Retinal pigment epithelial cell (primary cell): Measurements from ENCODE around the gene PNCK.

Experiments used
- DNase-seq: peaks from one replicate; pipeline ENCODE4 v3.0.0-alpha.2; 2010; ENCODE audit warnings: low read depth
- H3K4me3 ChIP-seq: 2 replicates; pipeline ENCODE4 v1.5.1; 2011; ENCODE audit warnings: mild to moderate bottlenecking, low read length, control low read depth, moderate library complexity
- TF ChIP-seq, protein P1 (sequence below): conservative IDR thresholded peaks from 2 replicates; pipeline ENCODE4 v1.5.1; 2011; ENCODE audit warnings: low read depth, low read length, control low read depth, inconsistent platforms

PNCK gene

DNA sequence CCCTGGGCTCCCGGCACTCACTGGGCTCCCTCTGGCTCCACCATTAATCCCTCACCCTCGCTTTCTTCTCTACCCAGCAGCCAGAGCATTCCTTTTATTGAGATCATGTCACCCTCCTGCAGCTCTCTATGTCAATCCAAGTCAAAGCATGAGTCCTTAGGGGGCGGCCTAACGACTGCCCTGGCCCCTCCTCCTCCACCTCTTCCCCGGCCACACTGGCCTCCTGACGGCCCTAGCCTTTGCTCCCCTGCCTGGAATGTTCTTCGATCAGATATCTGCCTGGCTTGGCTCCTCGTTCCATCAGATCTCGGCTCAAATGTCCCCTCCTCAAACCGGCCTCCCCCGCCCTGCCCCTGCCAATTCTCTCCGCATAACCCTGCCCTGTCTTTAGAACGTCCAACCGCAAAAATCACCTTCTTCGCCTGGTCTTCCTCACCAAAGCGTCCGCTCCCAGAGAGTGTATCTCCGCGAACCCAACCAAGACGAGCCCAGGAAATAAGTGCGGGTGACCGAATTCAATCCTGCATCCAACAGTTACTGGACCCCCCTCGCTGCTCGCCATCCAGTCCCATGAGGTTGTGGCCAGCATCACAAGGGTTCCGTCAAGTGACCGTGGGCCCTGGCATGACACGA lies 722 bp upstream of the PNCK start:
- DNase-seq = no peak
- TF ChIP-seq, protein P1, sequence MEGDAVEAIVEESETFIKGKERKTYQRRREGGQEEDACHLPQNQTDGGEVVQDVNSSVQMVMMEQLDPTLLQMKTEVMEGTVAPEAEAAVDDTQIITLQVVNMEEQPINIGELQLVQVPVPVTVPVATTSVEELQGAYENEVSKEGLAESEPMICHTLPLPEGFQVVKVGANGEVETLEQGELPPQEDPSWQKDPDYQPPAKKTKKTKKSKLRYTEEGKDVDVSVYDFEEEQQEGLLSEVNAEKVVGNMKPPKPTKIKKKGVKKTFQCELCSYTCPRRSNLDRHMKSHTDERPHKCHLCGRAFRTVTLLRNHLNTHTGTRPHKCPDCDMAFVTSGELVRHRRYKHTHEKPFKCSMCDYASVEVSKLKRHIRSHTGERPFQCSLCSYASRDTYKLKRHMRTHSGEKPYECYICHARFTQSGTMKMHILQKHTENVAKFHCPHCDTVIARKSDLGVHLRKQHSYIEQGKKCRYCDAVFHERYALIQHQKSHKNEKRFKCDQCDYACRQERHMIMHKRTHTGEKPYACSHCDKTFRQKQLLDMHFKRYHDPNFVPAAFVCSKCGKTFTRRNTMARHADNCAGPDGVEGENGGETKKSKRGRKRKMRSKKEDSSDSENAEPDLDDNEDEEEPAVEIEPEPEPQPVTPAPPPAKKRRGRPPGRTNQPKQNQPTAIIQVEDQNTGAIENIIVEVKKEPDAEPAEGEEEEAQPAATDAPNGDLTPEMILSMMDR = no peak
- no peak overlapping the region for H3K4me3 ChIP-seq

DNA sequence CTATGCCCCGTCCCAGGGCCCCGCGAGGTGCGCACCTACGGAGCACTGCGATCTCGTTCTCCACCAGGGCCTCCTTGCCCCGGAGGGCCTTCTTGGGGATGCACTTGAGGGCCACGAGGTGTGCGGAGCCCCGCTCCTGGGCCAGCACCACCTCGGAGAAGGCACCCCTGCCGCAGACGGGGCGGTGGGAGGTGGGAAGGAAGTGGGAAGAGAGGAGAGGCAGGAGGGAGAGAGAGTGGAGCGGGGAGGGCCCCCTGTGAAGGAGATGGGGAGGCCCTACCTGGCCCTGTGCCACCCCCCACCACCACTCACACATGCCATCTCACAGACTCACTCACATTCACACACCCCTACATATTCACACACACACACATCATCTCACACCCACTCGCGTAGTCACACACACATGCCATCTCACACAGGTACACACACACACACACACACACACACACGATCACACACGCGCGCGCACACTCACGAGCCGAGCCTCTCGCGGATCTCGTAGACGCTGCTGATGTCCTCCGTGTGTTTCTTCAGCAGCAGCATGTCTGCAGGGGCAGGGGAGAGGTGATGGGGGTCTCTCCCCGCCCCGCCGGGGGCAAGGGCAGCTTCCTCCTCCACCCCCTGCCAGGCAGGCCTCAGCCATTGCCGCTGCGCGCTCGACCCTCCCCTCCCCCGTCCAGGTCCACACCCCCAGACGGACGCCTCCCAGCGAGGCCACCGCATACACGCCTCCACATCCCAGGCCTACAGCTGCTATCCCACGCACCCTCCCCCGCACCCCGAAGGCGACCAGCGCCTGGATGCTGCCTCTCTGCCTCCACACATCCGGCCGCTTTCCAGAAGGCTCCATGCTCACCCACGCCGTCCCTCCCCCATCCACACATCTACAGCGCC lies 834 bp downstream of the PNCK start:
- no peak for DNase-seq
- no peak overlapping the region for H3K4me3 ChIP-seq
- TF ChIP-seq, protein P1 = no peak

DNA sequence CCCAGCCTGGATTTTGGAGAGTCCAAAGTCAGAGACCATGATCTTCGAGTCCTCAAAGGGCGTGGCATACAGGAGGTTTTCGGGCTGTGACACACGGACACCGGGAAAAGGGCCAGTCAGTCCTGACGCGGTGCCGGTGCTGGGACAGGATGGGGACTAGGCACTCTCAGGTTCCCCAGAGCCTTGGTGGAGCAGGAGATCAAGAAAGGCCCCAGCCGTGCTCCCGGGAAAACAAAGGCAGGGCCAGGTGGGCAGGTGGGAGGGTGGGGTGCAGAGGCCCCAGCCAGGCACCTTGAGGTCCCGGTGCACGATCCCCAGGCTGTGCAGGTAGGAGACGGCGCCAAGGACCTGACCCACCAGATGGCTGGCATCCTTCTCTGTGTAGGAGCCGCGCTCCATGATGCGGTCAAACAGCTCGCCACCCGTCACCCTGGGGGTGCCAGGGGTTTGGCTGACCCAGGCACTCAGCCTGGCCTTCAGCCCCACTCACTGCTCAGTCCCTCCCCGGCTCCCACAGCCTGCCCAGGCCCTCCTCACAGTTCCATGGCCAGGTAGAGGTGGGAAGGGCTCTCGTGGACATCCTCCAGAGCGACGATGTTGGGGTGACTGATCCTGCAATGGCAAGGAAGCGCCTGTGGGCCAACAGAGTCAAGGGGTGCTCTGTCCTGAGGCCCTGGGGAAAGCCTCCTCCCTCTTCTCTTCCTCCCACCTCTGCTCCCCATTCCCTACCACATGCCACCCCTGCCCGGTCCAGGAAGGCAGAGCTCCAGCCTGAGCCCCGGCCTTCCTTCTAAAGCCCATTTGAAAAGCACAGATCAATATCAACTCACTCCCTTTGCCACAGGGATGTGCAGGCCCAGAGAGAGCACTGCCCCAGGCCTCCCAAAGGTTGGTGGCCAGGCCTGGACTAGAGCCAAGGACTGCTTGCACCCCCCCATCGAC lies 1.8 kb downstream of the PNCK start:
- TF ChIP-seq, protein P1 = no peak
- no peak for DNase-seq

DNA sequence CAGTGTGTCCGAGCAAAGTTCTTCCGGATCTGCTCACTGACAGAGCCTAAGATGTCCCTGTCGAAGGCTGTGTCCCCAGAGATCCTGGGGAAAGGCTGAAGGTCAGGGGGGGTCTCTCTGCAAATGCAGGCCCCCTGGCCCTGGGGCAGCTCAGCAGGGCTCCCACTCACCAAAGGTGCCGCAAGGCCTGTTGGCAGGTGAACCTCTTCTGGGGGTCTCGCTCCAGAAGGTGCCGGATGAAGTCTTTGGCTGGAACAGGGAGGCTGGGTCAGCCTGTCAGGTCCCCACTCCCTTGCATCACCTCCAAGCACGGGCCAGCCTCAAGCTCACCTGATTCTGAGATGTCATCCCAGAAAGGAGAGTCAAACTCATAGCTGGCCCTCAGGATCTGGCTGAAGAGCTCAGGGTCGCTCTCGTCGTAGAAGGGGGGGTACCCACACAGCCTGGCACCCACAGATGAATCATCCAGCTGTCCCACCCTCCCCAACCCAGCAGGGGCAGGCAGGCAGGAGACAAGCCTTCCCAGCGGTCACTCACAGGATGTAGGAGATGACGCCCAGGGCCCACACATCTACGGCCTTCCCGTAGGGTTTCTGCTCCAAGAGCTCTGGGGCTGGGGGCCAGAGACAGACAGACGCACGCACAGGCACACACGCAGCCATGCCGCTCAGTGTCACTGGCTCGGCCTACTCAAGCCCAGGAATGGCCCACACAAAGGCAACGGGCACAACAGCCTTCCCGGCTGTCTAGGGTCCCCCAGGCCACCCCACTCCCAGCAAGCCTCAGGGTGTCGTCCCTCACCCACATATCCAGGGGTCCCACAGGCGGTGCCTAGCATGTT lies 2.6 kb downstream of the PNCK start:
- DNase-seq = no peak
- TF ChIP-seq, protein P1 = no peak

More for the DNA sequence above, 1.8 kb downstream of the PNCK start:
- H3K4me3 ChIP-seq = no peak overlapping the region

DNA sequence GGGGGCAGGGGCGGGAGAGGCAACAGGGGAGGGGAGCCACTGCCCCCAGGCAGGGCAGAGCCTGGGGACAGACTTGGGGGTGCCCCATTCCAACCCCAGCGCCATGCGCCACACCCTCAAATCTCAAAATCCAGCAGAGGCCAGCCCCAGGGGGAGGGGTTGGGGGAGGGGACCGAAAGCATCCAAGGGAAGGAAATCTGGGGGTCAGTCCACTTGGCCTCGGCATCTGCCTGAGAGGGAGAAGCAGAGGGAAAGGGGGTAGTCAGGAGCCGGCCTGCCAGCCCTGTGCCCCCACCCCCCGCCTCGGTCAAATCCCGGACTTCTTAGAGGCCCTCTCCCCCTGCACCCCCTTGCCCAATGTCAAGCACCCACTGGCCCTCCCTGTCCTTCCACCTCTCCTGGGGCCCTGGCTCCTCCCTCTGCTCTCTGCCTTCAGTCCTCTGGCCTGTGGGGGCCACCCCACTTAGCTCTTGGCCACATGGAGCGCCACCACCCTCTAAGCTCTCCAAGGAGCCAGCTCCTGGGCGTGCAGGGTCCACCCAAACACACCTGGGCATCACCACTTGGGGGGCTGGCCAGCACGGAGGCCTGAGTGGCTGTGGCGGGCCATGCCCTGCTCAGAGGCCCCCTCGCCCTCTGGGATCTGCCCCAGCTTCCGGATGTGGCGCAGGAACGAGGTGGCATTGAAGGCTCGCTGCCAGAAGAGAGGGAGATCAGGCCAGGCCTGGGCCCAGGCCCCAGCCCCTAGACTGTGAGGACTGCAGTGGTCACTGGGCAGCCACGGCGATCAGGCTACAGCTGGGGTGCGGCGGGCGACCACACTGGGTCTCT lies 3.5 kb downstream of the PNCK start:
- H3K4me3 ChIP-seq = no peak overlapping the region
- DNase-seq = no peak
- TF ChIP-seq, protein P1 = no peak

More for the DNA sequence above, 2.6 kb downstream of the PNCK start:
- no peak overlapping the region for H3K4me3 ChIP-seq
